ENCODE results near the gene PARS2. TPM values are rescaled to one million over a fixed set of nuclear protein-coding genes. Genes with fewer than 3 reads are reported as not detected.
"Not testable (repeated sequence)": the region's sequence is repeated elsewhere in the genome, so short reads cannot be mapped to it uniquely, and the experiment has no call there.

The PARS2 gene
- total RNA-seq, 4 donors from 2014 or later, result 3.5 to 17.7 (median 7.2) TPM

GRCh38 chr1:54777011-54777410 is 12.7 kb upstream of the PARS2 start:
- DNase-seq, result no peak
- no peak overlapping the region for H3K27ac ChIP-seq
- no peaks in the 10 kb centered on the region for H3K27me3 ChIP-seq
- no peaks in the 10 kb centered on the region for H3K36me3 ChIP-seq
- TF ChIP-seq POLR2A (IDR thresholded peaks at IDR 0.05) (no peak), CTCF (IDR thresholded peaks at IDR 0.05) (no peak)
- H3K4me1 ChIP-seq, result no peaks in the 10 kb centered on the region
- H3K4me3 ChIP-seq, result no peak overlapping the region
- intact Hi-C loops (cut with DNase I; ENCODE audit: low total_unique reads), result no loop called here
- H3K9me3 ChIP-seq, result no peaks in the 10 kb centered on the region

- intact Hi-C loops (cut with DNase I; ENCODE audit: low total_unique reads); H3K27ac ChIP-seq: not testable (repeated sequence)
Measured at GRCh38 chr1:54775828-54776721, 11.8 kb upstream of the PARS2 start.

GRCh38 chr1:54774820-54775498 is 10.6 kb upstream of the PARS2 start:
- Histone ChIP-seq H3K36me3 (no peaks in the 10 kb centered on the region), H3K27me3 (no peaks in the 10 kb centered on the region), H3K27ac (no peak overlapping the region), H3K4me1 (no peaks in the 10 kb centered on the region), H3K4me3 (no peak overlapping the region), H3K9me3 (no peaks in the 10 kb centered on the region)
- no peak for DNase-seq
- TF ChIP-seq CTCF (IDR thresholded peaks at IDR 0.05) (no peak), POLR2A (IDR thresholded peaks at IDR 0.05) (no peak)
- intact Hi-C loops (cut with DNase I; ENCODE audit: low total_unique reads), result no loop called here

More at GRCh38 chr1:54775828-54776721, 11.8 kb upstream of the PARS2 start:
- not testable (repeated sequence) for H3K4me1 ChIP-seq, H3K36me3 ChIP-seq, H3K27me3 ChIP-seq, H3K4me3 ChIP-seq, H3K9me3 ChIP-seq, DNase-seq

- TF ChIP-seq POLR2A (IDR thresholded peaks at IDR 0.05) (no peak), CTCF (IDR thresholded peaks at IDR 0.05) (no peak)
- H3K27ac ChIP-seq, result no peak overlapping the region
- H3K9me3 ChIP-seq, result no peaks in the 10 kb centered on the region
- no peaks in the 10 kb centered on the region for H3K36me3 ChIP-seq
- DNase-seq, result no peak
- no peaks in the 10 kb centered on the region for H3K4me1 ChIP-seq
- no peaks in the 10 kb centered on the region for H3K27me3 ChIP-seq
- intact Hi-C loops (cut with DNase I; ENCODE audit: low total_unique reads), result no loop called here
- H3K4me3 ChIP-seq, result no peak overlapping the region
Measured at GRCh38 chr1:54772951-54773350, 8.6 kb upstream of the PARS2 start.

- intact Hi-C loops (cut with DNase I; ENCODE audit: low total_unique reads), result no loop called here
- no peaks in the 10 kb centered on the region for H3K27me3 ChIP-seq
- H3K4me1 ChIP-seq, result no peaks in the 10 kb centered on the region
- H3K27ac ChIP-seq, result no peak overlapping the region
- no peak overlapping the region for H3K4me3 ChIP-seq
- no peaks in the 10 kb centered on the region for H3K9me3 ChIP-seq
- no peaks in the 10 kb centered on the region for H3K36me3 ChIP-seq
- no peak for TF ChIP-seq POLR2A (IDR thresholded peaks at IDR 0.05)
- no peak for TF ChIP-seq CTCF (IDR thresholded peaks at IDR 0.05)
- no peak for DNase-seq
Measured at GRCh38 chr1:54768093-54768492, 3.8 kb upstream of the PARS2 start.
